Endothelial cell of umbilical vein (primary cell): ENCODE data around the gene TGM6.

Source experiments
- CTCF ChIP-seq, 2 donors: IDR thresholded peaks; 1 replicate in 1 of 2; 2 replicates in 1 of 2; pipeline ENCODE4 v1.5.1; 2011; ENCODE audit warnings: low read length in 2 of 2, mild to moderate bottlenecking in 2 of 2, moderate library complexity in 2 of 2, control low read depth in 1 of 2, inconsistent platforms in 1 of 2, low read depth in 1 of 2; ENCODE audit not compliant: insufficient read depth in 1 of 2; ENCODE audit errors: extremely low read depth in 1 of 2
- EZH2 ChIP-seq: IDR thresholded peaks from 2 replicates; pipeline ENCODE4 v1.6.1; 2012; ENCODE audit warnings: borderline replicate concordance, low read depth, mild to moderate bottlenecking, moderate library complexity, low read length, inconsistent platforms; ENCODE audit not compliant: severe bottlenecking
- FOS ChIP-seq: IDR thresholded peaks from 2 replicates; pipeline ENCODE4 v1.6.1; 2011; ENCODE audit warnings: mild to moderate bottlenecking, low read length, moderate library complexity, borderline replicate concordance; ENCODE audit not compliant: insufficient read depth
- GATA2 ChIP-seq: IDR thresholded peaks from 2 replicates; pipeline ENCODE4 v1.7.0; 2011; ENCODE audit warnings: low read depth, mild to moderate bottlenecking, moderate library complexity, mixed read lengths, low read length; ENCODE audit not compliant: insufficient read length, insufficient read depth
- MAX ChIP-seq: IDR thresholded peaks from 2 replicates; pipeline ENCODE4 v1.6.1; 2011; ENCODE audit not compliant: insufficient read depth, insufficient read length
- POLR2A ChIP-seq: IDR thresholded peaks from 2 replicates; pipeline ENCODE4 v1.6.1; 2012; ENCODE audit warnings: low read depth, mild to moderate bottlenecking, control low read depth, low read length
- POLR2AphosphoS5 ChIP-seq: IDR thresholded peaks from 2 replicates; pipeline ENCODE4 v1.6.1; 2012; ENCODE audit warnings: low read depth, mild to moderate bottlenecking, control low read depth, low read length, moderate library complexity; ENCODE audit not compliant: insufficient read depth

GRCh38 chr20:2340823-2341222, 39.9 kb upstream of the TGM6 start:
- TF ChIP-seq CTCF (IDR thresholded peaks at IDR 0.05; ENCODE audit: extremely low read depth in 1 of 2, insufficient read depth in 1 of 2, low read depth in 1 of 2, low read length in 2 of 2), result no peak
- no peak for TF ChIP-seq POLR2A
- TF ChIP-seq EZH2, result no peak
- TF ChIP-seq MAX, result no peak
- no peak for TF ChIP-seq POLR2AphosphoS5
- TF ChIP-seq FOS, result no peak
- no peak for TF ChIP-seq GATA2
